Stimulated activated CD4-positive, alpha-beta T cell treated with anti-CD3 and anti-CD28 coated beads, TNF-alpha, amount 100 ng/mL, for 48 hours (primary cell): ENCODE measurements around the gene OR2T1.
"Not testable (repeated sequence)": the region's sequence is repeated elsewhere in the genome, so short reads cannot be mapped to it uniquely, and the experiment has no call there.

ENCODE experiments used
- DNase-seq, 3 donors: peaks; one replicate each; pipeline ENCODE4 v3.0.0-alpha.2; 2020; ENCODE audit warnings: low read depth in 3 of 3

OR2T1 gene

DNA sequence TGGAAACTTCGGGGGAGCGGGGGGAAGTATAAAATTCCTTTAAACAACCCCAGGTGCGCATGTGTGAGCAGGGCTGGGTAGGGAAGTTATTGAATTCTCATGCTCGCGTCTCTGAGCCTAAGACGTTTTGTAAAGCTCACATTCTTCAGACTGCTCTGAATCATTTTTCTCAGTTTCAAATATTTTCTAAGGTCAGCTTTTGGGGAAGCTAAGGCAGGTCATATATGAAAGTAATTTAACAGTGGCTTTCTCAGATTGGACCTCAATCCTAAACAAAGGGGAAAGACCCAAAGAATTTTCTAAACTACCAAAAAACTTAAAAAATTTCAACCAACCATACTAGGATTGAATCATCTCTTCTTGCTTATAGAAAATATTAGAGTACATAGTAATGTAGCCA, 32.1 kb downstream of the OR2T1 start:
- not testable (repeated sequence) for DNase-seq

DNA sequence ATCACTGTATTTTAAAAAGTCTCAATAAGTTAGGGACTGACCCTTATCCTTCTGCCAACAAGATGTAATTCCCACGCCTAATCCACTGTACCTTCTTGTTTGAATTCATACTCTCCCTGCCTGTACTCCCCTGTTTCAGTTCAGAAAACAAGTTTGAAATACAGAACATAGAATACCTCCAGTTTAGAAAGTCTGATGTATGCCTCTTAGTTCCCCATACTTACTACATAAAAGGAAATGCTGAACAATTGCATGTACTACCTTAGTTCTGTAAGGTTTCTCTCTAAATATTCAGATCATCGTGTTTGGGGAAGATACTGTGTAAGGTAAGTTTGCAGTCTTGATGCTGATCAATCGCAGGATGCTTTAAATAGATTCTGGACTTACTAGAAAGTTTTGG, 33.5 kb downstream of the OR2T1 start:
- not testable (repeated sequence) for DNase-seq

DNA sequence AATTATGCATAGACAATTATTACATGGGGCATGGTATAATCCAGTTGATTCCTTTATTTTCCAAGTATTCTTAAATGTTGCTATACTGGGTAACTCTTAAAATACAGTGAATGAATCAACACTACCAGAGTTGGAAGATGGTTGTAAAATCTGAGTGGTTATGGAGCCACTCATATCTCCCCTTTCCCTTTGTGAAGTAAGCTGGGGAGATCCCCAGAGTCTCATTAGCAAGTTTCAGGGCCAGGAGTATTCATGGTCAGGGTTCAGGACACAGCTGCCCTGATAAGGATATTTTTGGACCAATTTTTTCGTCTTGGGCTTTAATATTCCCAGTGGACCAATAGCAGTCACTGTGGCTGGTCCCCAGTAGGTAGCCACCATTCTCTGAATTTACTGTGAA, 35.8 kb downstream of the OR2T1 start:
- DNase-seq: not testable (repeated sequence)

DNA sequence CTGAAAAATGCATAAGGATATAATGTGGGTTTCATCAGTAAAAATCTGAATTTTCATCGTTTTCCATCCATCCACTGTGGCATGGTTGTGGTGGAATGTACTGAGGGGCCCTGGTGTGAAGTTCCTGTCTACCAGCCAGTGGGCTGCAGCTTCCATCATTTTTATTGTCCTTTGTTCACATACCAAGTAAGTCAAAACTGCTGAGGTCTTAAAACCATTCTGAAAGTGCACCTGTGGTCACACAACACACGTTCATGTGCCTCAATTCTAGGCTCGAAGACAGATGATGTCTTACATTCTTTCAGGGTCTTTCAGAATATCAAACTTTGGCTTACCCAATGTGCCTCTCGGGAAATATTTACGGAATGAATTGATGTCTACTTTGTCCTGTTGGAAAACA, 36.4 kb downstream of the OR2T1 start:
- DNase-seq: not testable (repeated sequence)

DNA sequence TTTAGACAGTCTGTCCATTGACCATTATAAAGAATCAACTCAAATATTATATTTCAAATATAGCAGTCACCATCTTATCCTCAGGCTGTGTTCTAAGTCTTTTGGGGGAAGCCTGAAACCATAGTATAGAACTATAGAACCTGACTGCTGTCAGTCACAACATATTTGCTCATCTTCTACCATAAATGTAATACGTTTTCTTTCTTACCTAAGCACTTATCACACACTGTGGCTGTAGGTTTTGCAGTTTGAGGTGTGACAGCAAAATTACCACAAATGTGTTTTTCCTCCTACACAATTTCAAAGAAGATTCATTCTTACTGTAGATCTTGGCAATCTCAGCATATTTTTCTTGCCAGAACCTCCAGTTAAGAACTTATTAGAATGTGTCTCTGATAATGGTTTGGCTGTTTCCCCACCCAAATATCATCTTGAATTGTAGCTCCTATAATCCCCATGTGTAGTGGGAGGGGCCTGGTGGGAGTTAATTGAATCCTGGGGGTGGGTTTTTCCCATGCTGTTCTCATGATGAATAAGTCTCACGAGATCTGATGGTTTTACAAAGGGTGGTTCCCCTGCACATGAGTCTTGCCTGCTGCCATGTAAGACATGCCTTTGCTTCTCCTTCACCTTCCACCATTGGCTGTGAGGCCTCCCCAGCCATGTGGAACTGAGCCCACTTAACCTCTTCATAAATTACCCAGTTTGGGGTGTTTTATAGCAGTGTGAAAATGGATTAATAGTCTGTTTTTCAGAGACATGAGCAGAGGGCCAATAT, 39.8 kb downstream of the OR2T1 start:
- not testable (repeated sequence) for DNase-seq

DNA sequence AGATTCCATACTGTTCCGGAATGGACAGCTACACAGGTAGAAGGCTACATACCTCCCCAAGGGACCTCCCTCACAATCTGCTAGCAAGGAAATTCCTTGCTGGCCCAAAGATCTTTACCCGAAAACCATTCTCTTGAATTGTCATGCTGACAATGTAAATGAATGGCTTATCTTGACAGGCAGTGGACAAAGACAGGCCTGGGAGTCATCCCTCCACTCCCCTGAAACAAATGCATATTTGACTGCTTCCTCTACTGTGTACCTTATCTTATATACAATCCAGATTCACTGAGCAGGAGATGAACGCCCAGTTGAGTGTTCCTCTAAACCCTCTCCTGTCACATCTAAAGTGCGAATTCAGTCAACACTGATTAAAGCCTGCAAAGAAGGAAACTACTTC, 41.8 kb downstream of the OR2T1 start:
- not testable (repeated sequence) for DNase-seq

DNA sequence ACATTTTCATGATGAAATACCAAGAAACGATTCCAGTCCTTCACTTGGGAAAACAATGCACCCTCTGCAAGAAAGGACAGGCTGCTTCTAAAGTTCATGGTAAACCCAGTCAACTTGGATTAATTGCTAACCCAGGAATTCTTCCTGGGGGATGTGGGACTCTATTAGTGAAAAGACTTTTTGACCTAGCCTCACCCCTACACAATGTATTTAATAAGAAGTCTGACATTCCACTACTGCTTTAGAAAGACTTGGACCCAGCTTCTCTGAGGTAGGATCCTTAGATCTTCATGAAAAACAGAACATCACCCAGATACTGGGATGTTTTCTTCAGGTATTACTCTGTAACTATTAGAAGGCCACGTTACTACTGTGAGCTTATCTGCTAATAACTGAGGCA, 42.6 kb downstream of the OR2T1 start, which contains the start of gene OR2T2:
TSS of gene OR2T2 (plus strand) at position 239 of the 400 bp plus-strand sequence. CDS start 7,161 bp downstream, outside the sequence.
- not testable (repeated sequence) for DNase-seq

DNA sequence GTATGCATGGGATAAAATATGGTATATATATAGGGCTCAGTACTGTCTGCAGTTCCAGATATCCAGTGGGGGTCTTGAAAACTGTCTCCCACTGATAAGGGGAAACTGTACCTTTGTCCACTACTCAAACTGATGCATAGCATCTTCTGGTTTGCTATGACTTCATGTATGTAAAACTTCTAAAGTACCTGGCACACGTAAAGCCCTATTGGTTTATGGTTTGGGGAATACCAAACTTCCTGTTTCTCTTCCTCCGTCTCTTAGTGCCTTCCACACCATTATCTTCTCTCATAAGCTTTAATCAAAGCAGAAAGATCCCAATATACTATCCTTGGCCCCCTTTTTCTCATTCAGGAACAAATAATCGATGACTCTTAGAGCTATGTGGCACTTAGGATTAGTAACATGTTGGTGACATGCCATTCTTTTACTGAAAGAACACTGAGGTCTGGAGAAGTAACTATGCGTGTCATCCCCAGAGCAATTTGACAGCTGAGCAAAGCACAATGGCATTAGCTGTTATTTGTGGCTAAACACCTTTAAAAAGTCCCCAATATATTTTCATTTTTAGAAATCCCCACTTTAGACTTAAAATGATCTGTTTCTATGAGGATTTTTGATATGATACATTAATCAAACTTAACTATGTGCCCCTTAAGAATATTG, 45.7 kb downstream of the OR2T1 start:
- DNase-seq: not testable (repeated sequence)

DNA sequence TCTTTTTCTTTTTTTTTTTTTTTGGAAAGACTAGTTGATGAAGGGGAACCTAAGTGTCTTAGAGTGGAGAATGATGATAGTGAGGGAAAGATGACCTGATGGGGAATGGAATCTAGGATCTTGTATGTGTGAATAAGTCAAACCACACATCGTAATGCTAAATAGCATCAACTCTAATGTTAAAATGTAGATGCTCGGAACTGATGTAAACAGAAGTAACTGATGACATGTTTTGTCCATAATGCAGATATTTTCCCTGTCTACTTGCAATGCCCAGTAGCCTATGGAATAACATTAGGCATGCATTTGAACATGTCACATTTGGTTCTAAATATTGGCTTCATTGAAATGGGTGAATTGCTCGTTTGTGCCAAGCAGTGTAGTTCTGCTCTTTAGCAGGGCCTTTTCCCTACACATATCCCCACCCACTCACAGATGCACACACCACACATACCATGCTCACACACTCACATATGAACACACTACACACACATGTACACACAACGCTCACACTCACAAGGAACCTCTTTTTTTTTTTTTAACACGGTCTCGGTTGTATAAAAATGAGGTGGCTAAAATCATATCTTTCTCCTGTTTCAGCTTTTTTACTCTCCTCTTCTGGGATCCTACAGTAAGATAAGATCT, 47.1 kb downstream of the OR2T1 start:
- DNase-seq: not testable (repeated sequence)

DNA sequence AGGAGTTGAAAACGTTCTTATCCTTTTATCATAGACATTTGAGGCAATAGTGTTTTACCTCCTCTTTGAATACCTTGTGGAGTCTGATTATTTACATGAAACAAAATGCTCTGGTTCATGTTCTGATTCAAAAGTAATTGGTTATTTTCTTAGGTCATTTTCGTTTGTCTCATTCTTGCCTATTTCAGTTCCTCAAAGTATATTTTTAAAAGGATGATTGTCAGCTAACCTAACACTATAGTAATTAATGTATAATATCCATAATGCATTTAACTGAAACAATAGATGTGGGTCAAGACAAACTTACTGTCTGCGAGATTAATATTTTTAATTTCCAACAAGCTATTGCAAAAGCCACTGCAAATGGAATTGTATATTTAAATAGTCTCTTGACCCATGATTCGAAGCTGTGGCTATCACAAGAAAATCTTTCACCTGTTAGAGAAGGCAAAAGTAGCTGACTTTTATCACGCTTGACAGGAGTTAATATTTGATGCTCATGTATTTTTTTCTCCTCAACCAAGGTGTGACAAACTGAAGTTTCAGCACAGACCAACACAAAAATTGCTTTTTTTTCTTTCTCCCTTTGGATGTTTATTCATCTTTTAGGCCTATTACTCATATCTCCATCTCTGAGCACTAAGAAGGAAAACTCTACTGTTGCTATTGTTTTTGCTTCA, 47.8 kb downstream of the OR2T1 start:
- not testable (repeated sequence) for DNase-seq

DNA sequence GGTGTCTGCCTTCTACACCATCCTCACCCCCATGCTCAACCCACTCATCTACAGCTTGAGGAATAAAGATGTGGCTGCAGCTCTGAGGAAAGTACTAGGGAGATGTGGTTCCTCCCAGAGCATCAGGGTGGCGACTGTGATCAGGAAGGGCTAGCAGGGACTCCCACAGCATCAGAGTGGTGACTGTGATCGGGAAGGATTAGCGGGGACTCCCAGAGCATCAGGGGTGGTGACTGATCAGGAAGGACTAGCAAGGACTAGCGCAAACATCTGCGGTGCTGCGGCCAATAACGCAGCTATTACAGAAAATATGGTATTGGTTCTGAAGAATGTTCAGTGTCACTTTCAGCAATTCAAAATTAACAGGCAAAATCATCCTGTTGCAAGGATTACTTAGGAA, 50.8 kb downstream of the OR2T1 start:
- DNase-seq: not testable (repeated sequence)

DNA sequence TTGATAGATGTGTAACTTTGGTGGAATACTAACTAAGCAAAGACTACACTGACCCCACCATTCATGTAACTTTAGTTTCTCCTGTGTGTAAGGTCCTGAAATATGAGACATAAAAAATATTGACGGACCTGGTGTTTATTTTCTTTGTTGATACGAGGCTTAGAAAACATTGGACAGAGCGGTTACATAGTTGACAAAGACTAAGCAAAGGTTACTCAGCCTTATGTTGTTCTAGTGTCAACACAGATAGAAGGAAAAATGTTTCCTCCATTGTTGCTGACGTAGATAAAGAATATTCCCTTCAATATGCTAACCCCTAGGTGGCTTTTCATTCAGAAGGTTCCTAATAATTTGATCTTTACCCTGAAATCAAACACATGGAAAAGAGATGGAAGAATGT, 52.2 kb downstream of the OR2T1 start:
- DNase-seq: not testable (repeated sequence)

DNA sequence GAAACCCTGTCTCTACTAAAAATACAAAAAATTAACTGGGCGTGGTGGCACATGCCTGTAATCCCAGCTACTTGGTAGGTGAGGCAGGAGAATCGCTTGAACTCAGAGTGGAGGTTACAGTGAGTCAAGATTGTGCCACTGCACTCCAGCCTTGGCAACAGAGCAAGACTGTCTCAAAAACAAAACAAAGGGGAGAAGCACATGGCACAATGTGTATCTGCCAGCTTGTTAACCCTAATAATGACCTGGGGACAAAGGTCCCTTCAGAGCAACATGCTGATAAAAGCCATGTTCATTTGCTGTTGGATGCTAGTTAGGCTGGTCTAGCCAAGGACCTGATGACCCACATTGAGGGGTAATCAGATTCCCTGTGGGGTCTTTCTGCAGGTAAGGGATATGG, 53.8 kb downstream of the OR2T1 start:
- DNase-seq: not testable (repeated sequence)
